HCT116 (cell line): ENCODE measurements around the gene SPATA6.

Source experiments
- CEBPB ChIP-seq: IDR thresholded peaks from 2 replicates; pipeline ENCODE4 v1.6.1; 2012; ENCODE audit warnings: low read depth
- EZH2 ChIP-seq: fragments of 200-600 bp; sonication (generic); IDR thresholded peaks from 2 replicates; pipeline ENCODE4 v1.6.1; 2017; ENCODE audit warnings: antibody characterized with exemption, mixed run types
- POLR2A ChIP-seq: IDR thresholded peaks from 2 replicates; pipeline ENCODE4 v1.7.0; 2011; ENCODE audit warnings: borderline replicate concordance; ENCODE audit not compliant: insufficient read depth, insufficient read length; ENCODE audit errors: extremely low read depth
- RAD21 ChIP-seq: IDR thresholded peaks from 2 replicates; pipeline ENCODE4 v1.6.1; 2012; ENCODE audit warnings: low read depth, mild to moderate bottlenecking
- SP1 ChIP-seq: IDR thresholded peaks from 2 replicates; pipeline ENCODE4 v1.6.1; 2012; ENCODE audit warnings: low read depth
- TCF7L2 ChIP-seq: IDR thresholded peaks from 2 replicates; pipeline ENCODE4 v1.7.0; 2011; ENCODE audit warnings: borderline replicate concordance, inconsistent platforms; ENCODE audit not compliant: insufficient read depth, insufficient read length; ENCODE audit errors: extremely low read depth
- ZFX ChIP-seq: fragments of 450-650 bp; IDR thresholded peaks from 2 replicates; pipeline ENCODE4 v1.6.1; 2017
- ZNF274 ChIP-seq: fragments of 200-500 bp; sonication (Bioruptor generic); IDR thresholded peaks from 2 replicates; pipeline ENCODE4 v1.6.1; 2014; ENCODE audit warnings: mild to moderate bottlenecking, low read depth, low read length, inconsistent platforms
- TF ChIP-seq, protein P1 (sequence below), 3 experiments: fragments of 200-600 bp in 1 of 3; sonication (generic) in 1 of 3; IDR thresholded peaks in 2 of 3; conservative IDR thresholded peaks in 1 of 3; 2 replicates each; pipeline ENCODE4 v1.5.1; 2012 to 2017; ENCODE audit warnings: low read depth in 2 of 3, low read length in 2 of 3, antibody characterized with exemption in 1 of 3, borderline replicate concordance in 1 of 3, control low read depth in 1 of 3, mild to moderate bottlenecking in 1 of 3, mixed read lengths in 1 of 3, mixed run types in 1 of 3, moderate library complexity in 1 of 3; ENCODE audit not compliant: insufficient read depth in 1 of 3
- TF ChIP-seq, protein P2 (sequence below): IDR thresholded peaks from 2 replicates; pipeline ENCODE4 v1.6.1; 2012; ENCODE audit warnings: low read depth
- TF ChIP-seq, protein P3 (sequence below): IDR thresholded peaks from 2 replicates; pipeline ENCODE4 v1.6.1; 2011; ENCODE audit warnings: mild to moderate bottlenecking, low read length, moderate library complexity; ENCODE audit not compliant: insufficient replicate concordance; ENCODE audit errors: extremely low read depth

DNA sequence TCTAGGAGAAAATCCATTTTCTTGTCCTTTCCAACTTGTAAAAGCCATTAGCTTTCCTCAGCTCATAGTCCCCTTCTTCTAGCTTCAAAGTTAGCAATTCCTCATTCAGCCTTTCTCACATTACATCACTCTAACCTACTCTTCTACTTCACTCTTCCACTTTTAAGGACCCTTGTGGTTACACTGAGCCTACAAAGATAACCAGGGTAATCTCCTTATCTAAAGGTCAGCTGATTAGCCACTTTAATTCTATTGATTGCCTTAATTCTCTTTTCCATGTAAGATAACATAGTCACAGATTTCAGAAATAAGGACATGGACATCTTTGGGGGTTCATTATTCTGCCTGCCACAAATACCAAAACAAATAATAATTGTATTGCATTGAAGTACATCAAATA is 8.5 kb upstream of the SPATA6 start:
- TF ChIP-seq ZNF274 = no peak
- TF ChIP-seq POLR2A = no peak
- TF ChIP-seq, protein P1, sequence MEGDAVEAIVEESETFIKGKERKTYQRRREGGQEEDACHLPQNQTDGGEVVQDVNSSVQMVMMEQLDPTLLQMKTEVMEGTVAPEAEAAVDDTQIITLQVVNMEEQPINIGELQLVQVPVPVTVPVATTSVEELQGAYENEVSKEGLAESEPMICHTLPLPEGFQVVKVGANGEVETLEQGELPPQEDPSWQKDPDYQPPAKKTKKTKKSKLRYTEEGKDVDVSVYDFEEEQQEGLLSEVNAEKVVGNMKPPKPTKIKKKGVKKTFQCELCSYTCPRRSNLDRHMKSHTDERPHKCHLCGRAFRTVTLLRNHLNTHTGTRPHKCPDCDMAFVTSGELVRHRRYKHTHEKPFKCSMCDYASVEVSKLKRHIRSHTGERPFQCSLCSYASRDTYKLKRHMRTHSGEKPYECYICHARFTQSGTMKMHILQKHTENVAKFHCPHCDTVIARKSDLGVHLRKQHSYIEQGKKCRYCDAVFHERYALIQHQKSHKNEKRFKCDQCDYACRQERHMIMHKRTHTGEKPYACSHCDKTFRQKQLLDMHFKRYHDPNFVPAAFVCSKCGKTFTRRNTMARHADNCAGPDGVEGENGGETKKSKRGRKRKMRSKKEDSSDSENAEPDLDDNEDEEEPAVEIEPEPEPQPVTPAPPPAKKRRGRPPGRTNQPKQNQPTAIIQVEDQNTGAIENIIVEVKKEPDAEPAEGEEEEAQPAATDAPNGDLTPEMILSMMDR (IDR thresholded peaks at IDR 0.05 in 2 of 3, conservative IDR thresholded peaks at IDR 0.05 in 1 of 3; ENCODE audit: borderline replicate concordance in 1 of 3, insufficient read depth in 1 of 3, low read depth in 2 of 3, low read length in 2 of 3) = no peak
- no peak for TF ChIP-seq SP1
- TF ChIP-seq ZFX = no peak
- TF ChIP-seq, protein P2, sequence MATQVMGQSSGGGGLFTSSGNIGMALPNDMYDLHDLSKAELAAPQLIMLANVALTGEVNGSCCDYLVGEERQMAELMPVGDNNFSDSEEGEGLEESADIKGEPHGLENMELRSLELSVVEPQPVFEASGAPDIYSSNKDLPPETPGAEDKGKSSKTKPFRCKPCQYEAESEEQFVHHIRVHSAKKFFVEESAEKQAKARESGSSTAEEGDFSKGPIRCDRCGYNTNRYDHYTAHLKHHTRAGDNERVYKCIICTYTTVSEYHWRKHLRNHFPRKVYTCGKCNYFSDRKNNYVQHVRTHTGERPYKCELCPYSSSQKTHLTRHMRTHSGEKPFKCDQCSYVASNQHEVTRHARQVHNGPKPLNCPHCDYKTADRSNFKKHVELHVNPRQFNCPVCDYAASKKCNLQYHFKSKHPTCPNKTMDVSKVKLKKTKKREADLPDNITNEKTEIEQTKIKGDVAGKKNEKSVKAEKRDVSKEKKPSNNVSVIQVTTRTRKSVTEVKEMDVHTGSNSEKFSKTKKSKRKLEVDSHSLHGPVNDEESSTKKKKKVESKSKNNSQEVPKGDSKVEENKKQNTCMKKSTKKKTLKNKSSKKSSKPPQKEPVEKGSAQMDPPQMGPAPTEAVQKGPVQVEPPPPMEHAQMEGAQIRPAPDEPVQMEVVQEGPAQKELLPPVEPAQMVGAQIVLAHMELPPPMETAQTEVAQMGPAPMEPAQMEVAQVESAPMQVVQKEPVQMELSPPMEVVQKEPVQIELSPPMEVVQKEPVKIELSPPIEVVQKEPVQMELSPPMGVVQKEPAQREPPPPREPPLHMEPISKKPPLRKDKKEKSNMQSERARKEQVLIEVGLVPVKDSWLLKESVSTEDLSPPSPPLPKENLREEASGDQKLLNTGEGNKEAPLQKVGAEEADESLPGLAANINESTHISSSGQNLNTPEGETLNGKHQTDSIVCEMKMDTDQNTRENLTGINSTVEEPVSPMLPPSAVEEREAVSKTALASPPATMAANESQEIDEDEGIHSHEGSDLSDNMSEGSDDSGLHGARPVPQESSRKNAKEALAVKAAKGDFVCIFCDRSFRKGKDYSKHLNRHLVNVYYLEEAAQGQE = no peak
- TF ChIP-seq EZH2 = no peak
- no peak for TF ChIP-seq RAD21
- no peak for TF ChIP-seq TCF7L2
- TF ChIP-seq CEBPB = no peak
- TF ChIP-seq, protein P3, sequence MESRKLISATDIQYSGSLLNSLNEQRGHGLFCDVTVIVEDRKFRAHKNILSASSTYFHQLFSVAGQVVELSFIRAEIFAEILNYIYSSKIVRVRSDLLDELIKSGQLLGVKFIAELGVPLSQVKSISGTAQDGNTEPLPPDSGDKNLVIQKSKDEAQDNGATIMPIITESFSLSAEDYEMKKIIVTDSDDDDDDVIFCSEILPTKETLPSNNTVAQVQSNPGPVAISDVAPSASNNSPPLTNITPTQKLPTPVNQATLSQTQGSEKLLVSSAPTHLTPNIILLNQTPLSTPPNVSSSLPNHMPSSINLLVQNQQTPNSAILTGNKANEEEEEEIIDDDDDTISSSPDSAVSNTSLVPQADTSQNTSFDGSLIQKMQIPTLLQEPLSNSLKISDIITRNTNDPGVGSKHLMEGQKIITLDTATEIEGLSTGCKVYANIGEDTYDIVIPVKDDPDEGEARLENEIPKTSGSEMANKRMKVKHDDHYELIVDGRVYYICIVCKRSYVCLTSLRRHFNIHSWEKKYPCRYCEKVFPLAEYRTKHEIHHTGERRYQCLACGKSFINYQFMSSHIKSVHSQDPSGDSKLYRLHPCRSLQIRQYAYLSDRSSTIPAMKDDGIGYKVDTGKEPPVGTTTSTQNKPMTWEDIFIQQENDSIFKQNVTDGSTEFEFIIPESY = no peak
